CD4-positive, alpha-beta T cell treated with Interleukin-6 for 4 hours (primary cell): ENCODE data around the gene RPTOR.

Experiments
- DNase-seq: peaks from one replicate; pipeline ENCODE4 v3.0.0-alpha.2; 2020; ENCODE audit warnings: mixed read lengths

RPTOR gene

GRCh38 chr17:81013642-81014041 is 469.0 kb downstream of the RPTOR start:
- no peak for DNase-seq

DNA sequence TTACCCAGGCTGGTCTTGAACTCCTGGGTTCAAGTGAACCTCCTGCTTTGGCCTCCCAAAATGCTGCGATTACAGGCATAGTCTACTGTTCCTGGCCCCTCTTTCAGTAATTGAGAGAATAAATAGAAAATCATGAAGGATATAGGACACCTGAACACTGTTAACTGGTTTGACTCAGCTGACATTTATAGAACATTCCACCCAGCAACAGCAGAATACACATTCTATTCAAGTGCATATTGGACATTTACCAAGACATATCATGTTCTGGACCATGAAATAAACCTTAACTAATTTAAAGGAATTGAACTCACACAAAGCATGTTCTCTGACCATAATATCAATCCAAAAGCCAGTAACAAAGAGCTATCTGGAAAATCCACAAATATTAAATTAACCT is 470.5 kb downstream of the RPTOR start:
- no peak for DNase-seq
